HG03097 (cell line): Measurements from ENCODE around the gene WBP2NL.

ENCODE experiments used
- ATAC-seq: cut with Tn5 transposase; IDR thresholded peaks from one replicate; pipeline ENCODE4 v1.9.1; 2021; ENCODE audit not compliant: unreplicated experiment, low FRiP score

The WBP2NL gene

GRCh38 chr22:42025421-42025820 is 26.8 kb downstream of the WBP2NL start:
- no peak for ATAC-seq

GRCh38 chr22:42026705-42027104 is 28.1 kb downstream of the WBP2NL start:
- ATAC-seq, result no peak

- ATAC-seq, result no peak
Measured at GRCh38 chr22:42033263-42034181, 34.9 kb downstream of the WBP2NL start.

GRCh38 chr22:42035256-42035655 is 36.7 kb downstream of the WBP2NL start:
- ATAC-seq, result no peak

- no peak for ATAC-seq
Measured at GRCh38 chr22:42039271-42039670, 40.7 kb downstream of the WBP2NL start.

- no peak for ATAC-seq
Measured at GRCh38 chr22:42041784-42042183, 43.2 kb downstream of the WBP2NL start.

- no peak for ATAC-seq
Measured at GRCh38 chr22:42050641-42051180, 52.1 kb downstream of the WBP2NL start.

GRCh38 chr22:42052765-42053164 is 54.2 kb downstream of the WBP2NL start:
- no peak for ATAC-seq

- no peak for ATAC-seq
Measured at GRCh38 chr22:42056757-42057511, 58.3 kb downstream of the WBP2NL start.

GRCh38 chr22:42060489-42060888 is 61.9 kb downstream of the WBP2NL start:
- no peak for ATAC-seq

GRCh38 chr22:42061041-42061440 is 62.5 kb downstream of the WBP2NL start:
- ATAC-seq, result no peak

GRCh38 chr22:42062506-42063170 is 64.0 kb downstream of the WBP2NL start:
- ATAC-seq, result no peak

- no peak for ATAC-seq
Measured at GRCh38 chr22:42064629-42065028, 66.0 kb downstream of the WBP2NL start.

- ATAC-seq, result no peak
Measured at GRCh38 chr22:42065438-42066125, 67.0 kb downstream of the WBP2NL start.

GRCh38 chr22:42066126-42066761 is 67.7 kb downstream of the WBP2NL start:
- ATAC-seq, result no peak

- no peak for ATAC-seq
Measured at GRCh38 chr22:42066937-42067336, 68.3 kb downstream of the WBP2NL start.

GRCh38 chr22:42067671-42068251 is 69.2 kb downstream of the WBP2NL start:
- no peak for ATAC-seq

- no peak for ATAC-seq
Measured at GRCh38 chr22:42068291-42068690, 69.7 kb downstream of the WBP2NL start.

- no peak for ATAC-seq
Measured at GRCh38 chr22:42069801-42070516, 71.4 kb downstream of the WBP2NL start.
